ENCODE results near the gene RAB31.
A peak's percentile ranks its signal among the peaks of the same experiment; 100 is the strongest.

RAB31 gene

GRCh38 chr18:9788140-9788539 lies 80.0 kb downstream of the RAB31 start:
- no peak for TF ChIP-seq CTCF (IDR thresholded peaks at IDR 0.05; ENCODE audit: low read depth, low read length, missing control alignments)
- H3K36me3 ChIP-seq (replicated peaks) = peaks cover 10% of the 10 kb centered on the region
- in situ Hi-C loops (cut with HindIII; ENCODE audit: low pct_ligation_motif_present, low sequenced_read_pairs) = no loop called here
- H3K4me3 ChIP-seq (ENCODE audit: low read depth, low read length) = no peak overlapping the region
- peak overlapping the region; percentile 65 for H3K27ac ChIP-seq
- no peak for DNase-seq
- H3K27me3 ChIP-seq (replicated peaks) = no peaks in the 10 kb centered on the region

- no peak for DNase-seq
- Histone ChIP-seq H3K36me3 (replicated peaks) (peaks cover 10% of the 10 kb centered on the region), H3K4me3 (ENCODE audit: low read depth, low read length) (no peak overlapping the region), H3K27me3 (replicated peaks) (no peaks in the 10 kb centered on the region), H3K27ac (no peak overlapping the region)
- in situ Hi-C loops (cut with HindIII; ENCODE audit: low pct_ligation_motif_present, low sequenced_read_pairs) = no loop called here
- no peak for TF ChIP-seq CTCF (IDR thresholded peaks at IDR 0.05; ENCODE audit: low read depth, low read length, missing control alignments)
Observed at GRCh38 chr18:9788860-9789259, 80.8 kb downstream of the RAB31 start.

GRCh38 chr18:9790261-9790660 lies 82.2 kb downstream of the RAB31 start:
- DNase-seq = no peak
- Histone ChIP-seq H3K4me3 (ENCODE audit: low read depth, low read length) (no peak overlapping the region), H3K27ac (no peak overlapping the region), H3K36me3 (replicated peaks) (peaks cover 12% of the 10 kb centered on the region), H3K27me3 (replicated peaks) (no peaks in the 10 kb centered on the region)
- no peak for TF ChIP-seq CTCF (IDR thresholded peaks at IDR 0.05; ENCODE audit: low read depth, low read length, missing control alignments)
- in situ Hi-C loops (cut with HindIII; ENCODE audit: low pct_ligation_motif_present, low sequenced_read_pairs) = no loop called here

GRCh38 chr18:9791991-9792390 lies 83.9 kb downstream of the RAB31 start:
- no peak for TF ChIP-seq CTCF (IDR thresholded peaks at IDR 0.05; ENCODE audit: low read depth, low read length, missing control alignments)
- H3K27me3 ChIP-seq (replicated peaks) = no peaks in the 10 kb centered on the region
- in situ Hi-C loops (cut with HindIII; ENCODE audit: low pct_ligation_motif_present, low sequenced_read_pairs) = no loop called here

GRCh38 chr18:9792565-9793245 lies 84.6 kb downstream of the RAB31 start:
- TF ChIP-seq CTCF (IDR thresholded peaks at IDR 0.05; ENCODE audit: low read depth, low read length, missing control alignments) = peak; percentile 79
- Histone ChIP-seq H3K27me3 (replicated peaks) (no peaks in the 10 kb centered on the region), H3K4me3 (ENCODE audit: low read depth, low read length) (no peak overlapping the region), H3K36me3 (replicated peaks) (peaks cover 14% of the 10 kb centered on the region), H3K27ac (no peak overlapping the region)
- DNase-seq = no peak
- in situ Hi-C loops (cut with HindIII; ENCODE audit: low pct_ligation_motif_present, low sequenced_read_pairs) = no loop called here

More at GRCh38 chr18:9791991-9792390, 83.9 kb downstream of the RAB31 start:
- Histone ChIP-seq H3K36me3 (replicated peaks) (peaks cover 14% of the 10 kb centered on the region), H3K27ac (no peak overlapping the region), H3K4me3 (ENCODE audit: low read depth, low read length) (no peak overlapping the region)
- no peak for DNase-seq

- H3K36me3 ChIP-seq (replicated peaks) = peaks cover 14% of the 10 kb centered on the region
- no peak for TF ChIP-seq CTCF (IDR thresholded peaks at IDR 0.05; ENCODE audit: low read depth, low read length, missing control alignments)
- no peak overlapping the region for H3K27ac ChIP-seq
- DNase-seq = no peak
- H3K4me3 ChIP-seq (ENCODE audit: low read depth, low read length) = no peak overlapping the region
- no peaks in the 10 kb centered on the region for H3K27me3 ChIP-seq (replicated peaks)
- in situ Hi-C loops (cut with HindIII; ENCODE audit: low pct_ligation_motif_present, low sequenced_read_pairs) = no loop called here
Observed at GRCh38 chr18:9796011-9796410, 87.9 kb downstream of the RAB31 start.
